Measurements from ENCODE around the gene DMAC2.
"Not testable (repeated sequence)": the region's sequence is repeated elsewhere in the genome, so short reads cannot be mapped to it uniquely, and the experiment has no call there.

DMAC2 gene

GRCh38 chr19:41439441-41440222, at the start of gene DMAC2:
Gene DMAC2, minus strand, starts transcription at chr19:41439912. Its CDS starts 13 bp downstream, at chr19:41439899.
- peak; percentile 94 for DNase-seq

- not testable (repeated sequence) for DNase-seq
Observed at GRCh38 chr19:41486953-41487352, 47.2 kb upstream of the DMAC2 start.

- DNase-seq = no peak
Observed at GRCh38 chr19:41484822-41485221, 45.1 kb upstream of the DMAC2 start.

GRCh38 chr19:41480336-41480735, 40.6 kb upstream of the DMAC2 start:
- no peak for DNase-seq

GRCh38 chr19:41479757-41480191, 40.1 kb upstream of the DMAC2 start:
- no peak for DNase-seq

- DNase-seq = no peak
Observed at GRCh38 chr19:41478875-41479756, 39.4 kb upstream of the DMAC2 start.

GRCh38 chr19:41478171-41478570, 38.5 kb upstream of the DMAC2 start:
- no peak for DNase-seq

- no peak for DNase-seq
Observed at GRCh38 chr19:41476583-41476982, 36.9 kb upstream of the DMAC2 start.

- DNase-seq = not testable (repeated sequence)
Observed at GRCh38 chr19:41463257-41464256, 23.8 kb upstream of the DMAC2 start.

GRCh38 chr19:41462497-41462896, 22.8 kb upstream of the DMAC2 start:
- DNase-seq = no peak

GRCh38 chr19:41457241-41457640, 17.5 kb upstream of the DMAC2 start:
- no peak for DNase-seq

- no peak for DNase-seq
Observed at GRCh38 chr19:41456342-41456918, 16.7 kb upstream of the DMAC2 start.

- DNase-seq = no peak
Observed at GRCh38 chr19:41455936-41456335, 16.2 kb upstream of the DMAC2 start.

- no peak for DNase-seq
Observed at GRCh38 chr19:41452584-41453275, 13.0 kb upstream of the DMAC2 start.

- DNase-seq = no peak
Observed at GRCh38 chr19:41449865-41450178, 10.1 kb upstream of the DMAC2 start.

- peak; percentile 71 for DNase-seq
Observed at GRCh38 chr19:41449079-41449864, 9.6 kb upstream of the DMAC2 start.

GRCh38 chr19:41447732-41448332, 8.1 kb upstream of the DMAC2 start:
- DNase-seq = no peak

- DNase-seq = no peak
Observed at GRCh38 chr19:41445575-41445974, 5.9 kb upstream of the DMAC2 start.

GRCh38 chr19:41443813-41444455, 4.2 kb upstream of the DMAC2 start:
- no peak for DNase-seq

Data from activated gamma-delta T cell treated with Interleukin-2 at 50 U/mL for 16 hours (primary cell).